Activated B cell treated with CpG ODN at 0.5 μM for 24 hours (primary cell): ENCODE measurements around the gene KCNK1. TPM values are rescaled to one million over a fixed set of nuclear protein-coding genes. Genes with fewer than 3 reads are reported as not detected.

Experiments
- ATAC-seq: fragments of 200-7000 bp; cut with Tn5 transposase; one replicate; pipeline ENCODE4 v1.10.0; 2021; ENCODE audit warnings: low read depth, mild to moderate bottlenecking, moderate library complexity
- CTCF ChIA-PET: fragments of 350-600 bp; sonication (Branson Sonifier 250); formaldehyde crosslinking; loops from one replicate; lab custom pipeline; 2021; ENCODE audit warnings: antibody characterized with exemption; lab: Charles Lee
- POLR2A ChIA-PET: fragments of 350-600 bp; sonication (Branson Sonifier 250); formaldehyde crosslinking; loops from one replicate; lab custom pipeline; 2021; ENCODE audit warnings: antibody characterized with exemption; lab: Charles Lee
- DNase-seq: peaks from one replicate; pipeline ENCODE4 v3.0.0; 2022
- H3K27ac Mint-ChIP-seq: one replicate; pipeline ENCODE4 v1.8.0; 2020; ENCODE audit warnings: mixed read lengths
- H3K27me3 Mint-ChIP-seq: one replicate; pipeline ENCODE4 v1.8.0; 2021; ENCODE audit warnings: mixed read lengths
- H3K36me3 Mint-ChIP-seq: one replicate; pipeline ENCODE4 v1.8.0; 2021; ENCODE audit warnings: low read depth, mixed read lengths
- H3K4me1 Mint-ChIP-seq: one replicate; pipeline ENCODE4 v1.8.0; 2021; ENCODE audit warnings: mixed read lengths
- H3K4me3 Mint-ChIP-seq: one replicate; pipeline ENCODE4 v1.8.0; 2020; ENCODE audit warnings: mild to moderate bottlenecking, mixed read lengths
- H3K9me3 Mint-ChIP-seq: one replicate; pipeline ENCODE4 v1.8.0; 2020; ENCODE audit warnings: mixed read lengths
- CTCF ChIP-seq: fragments of 200-600 bp; IDR thresholded peaks from one replicate; pipeline ENCODE4 v1.8.0; 2022; ENCODE audit warnings: antibody characterized with exemption, mild to moderate bottlenecking
- intact Hi-C: fragments of 100-400 bp; cut with micrococcal nuclease; formaldehyde crosslinking; loops from one replicate; pipeline ENCODE4 v1.15.1; 2024
- total RNA-seq: library from RNA; stranded (reverse); gene quantifications from 2 replicates; pipeline ENCODE4 v1.2.3, GENCODE V29; 2022

KCNK1 gene
- total RNA-seq, 1 donor from 2014 or later = not detected

- Mint-ChIP-seq H3K4me3 (no peak overlapping the region), H3K4me1 (no peaks in the 10 kb centered on the region), H3K9me3 (peaks cover 3% of the 10 kb centered on the region), H3K27ac (no peak overlapping the region), H3K27me3 (peaks cover 3% of the 10 kb centered on the region), H3K36me3 (no peaks in the 10 kb centered on the region)
- no peak for TF ChIP-seq CTCF
- ATAC-seq (no peak), DNase-seq (no peak)
- intact Hi-C loops = no loop called here
- POLR2A ChIA-PET = no interaction called here
- CTCF ChIA-PET = interaction anchor here (1.3 kb wide), 1 partner anchor 155 kb away, joined by 3 read pairs; no protein-coding TSS in a partner anchor
Measured at GRCh38 chr1:233635765-233636502, 22.0 kb downstream of the KCNK1 start.

- TF ChIP-seq CTCF = no peak
- ChIA-PET CTCF (no interaction called here), POLR2A (no interaction called here)
- no peaks in the 10 kb centered on the region for H3K36me3 Mint-ChIP-seq
- DNase-seq = no peak
- H3K4me3 Mint-ChIP-seq = no peak overlapping the region
- no peaks in the 10 kb centered on the region for H3K4me1 Mint-ChIP-seq
- intact Hi-C loops = no loop called here
- H3K27ac Mint-ChIP-seq = no peak overlapping the region
- H3K9me3 Mint-ChIP-seq = peaks cover 3% of the 10 kb centered on the region
- peaks cover 3% of the 10 kb centered on the region for H3K27me3 Mint-ChIP-seq
- ATAC-seq = no peak
Measured at GRCh38 chr1:233636503-233636877, 22.6 kb downstream of the KCNK1 start.

- DNase-seq = no peak
- ChIA-PET POLR2A (no interaction called here), CTCF (no interaction called here)
- Mint-ChIP-seq H3K27me3 (peaks cover 3% of the 10 kb centered on the region), H3K9me3 (peaks cover 3% of the 10 kb centered on the region), H3K27ac (no peak overlapping the region), H3K36me3 (no peaks in the 10 kb centered on the region), H3K4me3 (no peak overlapping the region), H3K4me1 (no peaks in the 10 kb centered on the region)
- no peak for TF ChIP-seq CTCF
- intact Hi-C loops = no loop called here
- ATAC-seq = no peak
Measured at GRCh38 chr1:233638513-233638912, 24.6 kb downstream of the KCNK1 start.

GRCh38 chr1:233639611-233640010 is 25.7 kb downstream of the KCNK1 start:
- Mint-ChIP-seq H3K27me3 (peaks cover 3% of the 10 kb centered on the region), H3K27ac (no peak overlapping the region), H3K4me1 (no peaks in the 10 kb centered on the region), H3K36me3 (no peaks in the 10 kb centered on the region), H3K4me3 (no peak overlapping the region), H3K9me3 (peaks cover 3% of the 10 kb centered on the region)
- ChIA-PET CTCF (no interaction called here), POLR2A (no interaction called here)
- intact Hi-C loops = no loop called here
- TF ChIP-seq CTCF = no peak
- ATAC-seq (no peak), DNase-seq (no peak)

- no peak overlapping the region for H3K27ac Mint-ChIP-seq
- ATAC-seq = no peak
- H3K36me3 Mint-ChIP-seq = no peaks in the 10 kb centered on the region
- no peak for TF ChIP-seq CTCF
- ChIA-PET POLR2A (no interaction called here), CTCF (no interaction called here)
- H3K4me3 Mint-ChIP-seq = no peak overlapping the region
- intact Hi-C loops = no loop called here
- no peaks in the 10 kb centered on the region for H3K4me1 Mint-ChIP-seq
- peaks cover 3% of the 10 kb centered on the region for H3K27me3 Mint-ChIP-seq
- no peak for DNase-seq
- peaks cover 3% of the 10 kb centered on the region for H3K9me3 Mint-ChIP-seq
Measured at GRCh38 chr1:233640179-233640578, 26.3 kb downstream of the KCNK1 start.
